Effector CD8-positive, alpha-beta T cell (primary cell): Measurements from ENCODE around the gene TBL2.
A peak's percentile ranks its signal among the peaks of the same experiment; 100 is the strongest.
"Not testable (repeated sequence)": the region's sequence is repeated elsewhere in the genome, so short reads cannot be mapped to it uniquely, and the experiment has no call there.

Experiments used
- DNase-seq: peaks from one replicate; lab custom pipeline; 2025; lab: John Stamatoyannopoulos, UW

The TBL2 gene

GRCh38 chr7:73570521-73570920 lies 7.9 kb downstream of the TBL2 start:
- no peak for DNase-seq

GRCh38 chr7:73569042-73569608 lies 9.3 kb downstream of the TBL2 start:
- no peak for DNase-seq

GRCh38 chr7:73567846-73568685 lies 10.3 kb downstream of the TBL2 start:
- DNase-seq = no peak

- DNase-seq = no peak
Measured at GRCh38 chr7:73567140-73567539, 11.2 kb downstream of the TBL2 start.

- not testable (repeated sequence) for DNase-seq
Measured at GRCh38 chr7:73566431-73566830, 11.9 kb downstream of the TBL2 start.

- no peak for DNase-seq
Measured at GRCh38 chr7:73565675-73566340, 12.6 kb downstream of the TBL2 start.

- no peak for DNase-seq
Measured at GRCh38 chr7:73560109-73560835, 18.1 kb downstream of the TBL2 start.

- peak; percentile 72 for DNase-seq
Measured at GRCh38 chr7:73557397-73558257, 20.8 kb downstream of the TBL2 start, which contains the start of gene BCL7B. BCL7B (minus strand) TSS chr7:73557690; CDS start chr7:73557578, 112 bp downstream.

- DNase-seq = peak; percentile 79
Measured at GRCh38 chr7:73557108-73557396, 21.3 kb downstream of the TBL2 start.

- no peak for DNase-seq
Measured at GRCh38 chr7:73556208-73557107, 21.9 kb downstream of the TBL2 start.

GRCh38 chr7:73555411-73555982 lies 22.9 kb downstream of the TBL2 start:
- no peak for DNase-seq

GRCh38 chr7:73550093-73550492 lies 28.3 kb downstream of the TBL2 start:
- not testable (repeated sequence) for DNase-seq

GRCh38 chr7:73549176-73549575 lies 29.2 kb downstream of the TBL2 start:
- DNase-seq = no peak

- DNase-seq = no peak
Measured at GRCh38 chr7:73547841-73548240, 30.5 kb downstream of the TBL2 start.

GRCh38 chr7:73544678-73545077 lies 33.7 kb downstream of the TBL2 start:
- no peak for DNase-seq

- no peak for DNase-seq
Measured at GRCh38 chr7:73541722-73542121, 36.7 kb downstream of the TBL2 start.

GRCh38 chr7:73539709-73540108 lies 38.7 kb downstream of the TBL2 start:
- DNase-seq = no peak

- DNase-seq = not testable (repeated sequence)
Measured at GRCh38 chr7:73538510-73538909, 39.9 kb downstream of the TBL2 start.

- DNase-seq = no peak
Measured at GRCh38 chr7:73537051-73537450, 41.3 kb downstream of the TBL2 start.

- no peak for DNase-seq
Measured at GRCh38 chr7:73536479-73536878, 41.9 kb downstream of the TBL2 start.
